CD4-positive, alpha-beta T cell (primary cell): ENCODE results near the gene EEFSEC. TPM values are rescaled to one million over a fixed set of nuclear protein-coding genes. Genes with fewer than 3 reads are reported as not detected.

Experiments
- ATAC-seq: fragments of 200-7000 bp; cut with Tn5 transposase; one replicate; pipeline ENCODE4 v1.10.0; 2022; ENCODE audit warnings: mild to moderate bottlenecking; ENCODE audit not compliant: poor library complexity
- CTCF ChIA-PET: fragments of 350-600 bp; sonication (Branson Sonifier 250); formaldehyde crosslinking; loops from one replicate; lab custom pipeline; 2021; ENCODE audit warnings: antibody characterized with exemption, inconsistent platforms; lab: Charles Lee
- POLR2A ChIA-PET: fragments of 350-600 bp; sonication (Branson Sonifier 250); formaldehyde crosslinking; loops from one replicate; lab custom pipeline; 2021; ENCODE audit warnings: antibody characterized with exemption, inconsistent platforms; lab: Charles Lee
- DNase-seq, 14 experiments: peaks; one replicate each; pipeline ENCODE4 v3.0.0-alpha.2; 2013 to 2020; ENCODE audit warnings: mixed read lengths in 2 of 14
- H3K27ac ChIP-seq, 2 donors: one replicate each; pipeline versions ENCODE4 v1.5.1 to v1.7.0; 2013; ENCODE audit warnings: low read length in 2 of 2, low read depth in 1 of 2, mild to moderate bottlenecking in 1 of 2
- H3K27me3 ChIP-seq, 2 experiments: 1 replicate in 1 of 2; 2 replicates in 1 of 2; pipeline versions ENCODE4 v1.6.1 to v1.7.0; 2013; ENCODE audit warnings: low read length in 2 of 2, control low read depth in 1 of 2, mild to moderate bottlenecking in 1 of 2, moderate library complexity in 1 of 2; ENCODE audit not compliant: insufficient read depth in 2 of 2, control insufficient read depth in 1 of 2
- H3K36me3 ChIP-seq: one replicate; pipeline ENCODE4 v1.6.1; 2013; ENCODE audit warnings: low read length, control low read depth; ENCODE audit not compliant: insufficient read depth
- H3K4me1 ChIP-seq: one replicate; pipeline ENCODE4 v1.6.1; 2013; ENCODE audit warnings: low read length, control low read depth; ENCODE audit not compliant: insufficient read depth
- H3K4me3 ChIP-seq: one replicate; pipeline ENCODE4 v1.5.1; 2013; ENCODE audit warnings: mild to moderate bottlenecking, low read length, moderate library complexity
- H3K9me3 ChIP-seq, 2 experiments: 1 replicate in 1 of 2; 2 replicates in 1 of 2; pipeline versions ENCODE4 v1.6.1 to v1.7.0; 2013; ENCODE audit warnings: low read length in 2 of 2, mild to moderate bottlenecking in 2 of 2, control low read depth in 1 of 2, moderate library complexity in 1 of 2; ENCODE audit not compliant: control insufficient read depth in 1 of 2, insufficient read depth in 1 of 2
- H3K27ac Mint-ChIP-seq: one replicate; pipeline ENCODE4 v1.8.0; 2020; ENCODE audit warnings: mixed read lengths
- H3K27me3 Mint-ChIP-seq: one replicate; pipeline ENCODE4 v1.8.0; 2021; ENCODE audit warnings: mixed read lengths
- H3K36me3 Mint-ChIP-seq: one replicate; pipeline ENCODE4 v1.8.0; 2021; ENCODE audit warnings: low read depth, mixed read lengths
- H3K4me1 Mint-ChIP-seq: one replicate; pipeline ENCODE4 v1.8.0; 2021; ENCODE audit warnings: low read depth, mixed read lengths
- H3K4me3 Mint-ChIP-seq: one replicate; pipeline ENCODE4 v1.8.0; 2020; ENCODE audit warnings: mild to moderate bottlenecking, mixed read lengths
- H3K9me3 Mint-ChIP-seq: one replicate; pipeline ENCODE4 v1.8.0; 2020; ENCODE audit warnings: mixed read lengths
- intact Hi-C, 2 experiments: fragments of 100-400 bp; cut with DNase I in 1 of 2; cut with micrococcal nuclease in 1 of 2; formaldehyde crosslinking; loops; one replicate each; pipeline versions ENCODE4 v1.15.1 to v1.9.0; 2023 to 2025; cut with DNase I, micrococcal nuclease
- total RNA-seq, 174 experiments: library from RNA in 2 of 174; stranded (reverse) in 2 of 174; gene quantifications; one replicate each; pipeline ENCODE4 v1.2.3 and lab custom pipeline; 2021 to 2026
- TF ChIP-seq, protein P1 (sequence below): fragments of 200-600 bp; IDR thresholded peaks from one replicate; pipeline ENCODE4 v1.8.0; 2022; ENCODE audit warnings: antibody characterized with exemption, mild to moderate bottlenecking

Gene EEFSEC
- total RNA-seq, 2 experiments from 2014 or later, result 13.1 to 13.9 TPM

DNA sequence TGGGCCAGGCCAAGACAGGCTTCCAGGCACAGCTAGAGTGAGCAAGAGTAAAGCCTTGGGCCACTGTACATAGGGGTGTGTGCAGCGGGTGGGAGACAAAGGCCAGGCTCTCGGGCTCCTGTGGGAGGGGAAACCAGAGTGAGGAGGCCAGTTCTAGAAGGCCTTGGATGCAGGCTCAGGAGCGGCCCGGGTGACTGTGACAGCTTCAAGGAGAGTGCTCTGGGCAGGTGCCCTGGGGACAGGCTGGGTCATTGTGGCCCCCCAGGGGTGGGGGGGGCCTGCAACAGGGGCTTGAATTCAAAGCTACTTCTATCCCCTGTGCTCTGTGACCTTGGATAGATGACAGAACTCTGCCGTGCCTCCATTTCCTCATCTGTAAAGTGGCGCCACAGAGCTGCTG lies 204.3 kb downstream of the EEFSEC start:
- CTCF ChIA-PET, result no interaction called here
- DNase-seq (no peak), ATAC-seq (no peak)
- no peaks in the 10 kb centered on the region for H3K4me1 ChIP-seq
- no peaks in the 10 kb centered on the region for H3K27me3 ChIP-seq
- Mint-ChIP-seq H3K4me3 (no peak overlapping the region), H3K27ac (no peak overlapping the region), H3K36me3 (peaks cover 23% of the 10 kb centered on the region), H3K9me3 (no peaks in the 10 kb centered on the region), H3K4me1 (no peaks in the 10 kb centered on the region), H3K27me3 (no peaks in the 10 kb centered on the region)
- no peak overlapping the region for H3K27ac ChIP-seq
- no peaks in the 10 kb centered on the region for H3K9me3 ChIP-seq
- intact Hi-C loops, result no loop called here
- H3K4me3 ChIP-seq, result no peak overlapping the region
- POLR2A ChIA-PET, result no interaction called here
- TF ChIP-seq, protein P1, sequence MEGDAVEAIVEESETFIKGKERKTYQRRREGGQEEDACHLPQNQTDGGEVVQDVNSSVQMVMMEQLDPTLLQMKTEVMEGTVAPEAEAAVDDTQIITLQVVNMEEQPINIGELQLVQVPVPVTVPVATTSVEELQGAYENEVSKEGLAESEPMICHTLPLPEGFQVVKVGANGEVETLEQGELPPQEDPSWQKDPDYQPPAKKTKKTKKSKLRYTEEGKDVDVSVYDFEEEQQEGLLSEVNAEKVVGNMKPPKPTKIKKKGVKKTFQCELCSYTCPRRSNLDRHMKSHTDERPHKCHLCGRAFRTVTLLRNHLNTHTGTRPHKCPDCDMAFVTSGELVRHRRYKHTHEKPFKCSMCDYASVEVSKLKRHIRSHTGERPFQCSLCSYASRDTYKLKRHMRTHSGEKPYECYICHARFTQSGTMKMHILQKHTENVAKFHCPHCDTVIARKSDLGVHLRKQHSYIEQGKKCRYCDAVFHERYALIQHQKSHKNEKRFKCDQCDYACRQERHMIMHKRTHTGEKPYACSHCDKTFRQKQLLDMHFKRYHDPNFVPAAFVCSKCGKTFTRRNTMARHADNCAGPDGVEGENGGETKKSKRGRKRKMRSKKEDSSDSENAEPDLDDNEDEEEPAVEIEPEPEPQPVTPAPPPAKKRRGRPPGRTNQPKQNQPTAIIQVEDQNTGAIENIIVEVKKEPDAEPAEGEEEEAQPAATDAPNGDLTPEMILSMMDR, result no peak
- H3K36me3 ChIP-seq, result peaks cover 20% of the 10 kb centered on the region

DNA sequence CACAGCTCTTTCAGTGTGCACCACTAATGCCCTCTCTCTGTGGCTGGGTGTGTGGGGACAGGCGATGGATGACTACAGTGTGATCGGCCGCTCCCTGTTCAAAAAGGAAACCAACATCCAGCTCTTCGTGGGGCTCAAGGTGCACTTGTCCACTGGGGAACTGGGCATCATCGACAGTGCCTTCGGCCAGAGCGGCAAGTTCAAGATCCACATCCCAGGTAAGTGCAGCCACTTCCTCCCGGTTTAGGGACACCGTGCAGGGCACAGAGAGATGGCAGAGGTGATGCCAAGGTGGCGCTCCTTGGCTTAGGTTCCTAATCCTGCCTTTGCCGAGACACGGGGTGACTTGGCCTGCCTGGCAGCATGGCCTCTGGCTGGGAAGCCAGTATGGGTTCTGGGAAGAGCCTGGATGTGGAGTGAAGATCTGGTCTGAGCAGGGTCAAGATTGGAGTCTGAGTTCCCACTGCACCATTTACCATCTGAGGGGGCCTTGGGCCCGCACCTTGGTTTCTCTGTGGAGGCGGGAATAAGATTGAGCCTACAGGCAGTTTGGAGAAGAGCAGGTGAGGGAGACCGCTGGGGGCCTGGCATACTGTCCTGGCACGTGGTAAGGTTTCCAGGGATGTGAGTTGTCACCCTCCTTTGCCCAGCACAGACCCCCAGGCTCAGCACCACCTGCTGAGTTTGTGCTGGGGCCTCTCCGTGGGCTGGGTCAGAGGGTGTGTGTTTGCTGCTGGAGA lies 205.0 kb downstream of the EEFSEC start:
- ATAC-seq, result no peak
- POLR2A ChIA-PET, result no interaction called here

DNA sequence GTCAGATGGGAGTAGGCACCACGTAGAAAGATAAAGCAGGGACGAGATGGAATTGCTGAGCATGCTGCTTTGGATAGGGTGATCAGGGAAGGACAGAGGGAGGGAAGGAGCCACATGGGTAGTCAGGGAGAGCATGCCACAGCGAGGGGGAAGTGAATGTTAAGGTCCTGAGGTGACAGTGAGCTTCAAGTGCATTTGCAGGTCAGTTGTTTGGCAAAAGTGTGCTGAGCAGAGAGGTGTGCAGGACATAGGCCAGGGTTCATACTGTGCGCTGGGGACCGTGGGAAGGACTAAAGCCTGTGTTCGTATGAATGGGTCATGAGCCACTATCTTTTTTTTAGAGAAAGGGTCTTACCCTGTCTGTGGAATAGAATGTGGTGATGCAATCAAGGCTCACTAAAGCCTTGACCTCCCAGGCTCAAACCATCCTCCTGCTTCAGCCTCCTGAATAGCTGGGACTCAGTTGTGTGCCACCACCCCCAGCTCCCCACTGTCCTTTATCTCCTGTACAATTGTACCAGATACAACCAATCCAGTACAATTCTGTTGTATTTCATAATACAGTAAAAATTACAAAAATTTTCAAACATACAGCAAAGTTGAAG lies 205.9 kb downstream of the EEFSEC start:
- Histone ChIP-seq H3K4me3 (no peak overlapping the region), H3K27ac (no peak overlapping the region), H3K27me3 (no peaks in the 10 kb centered on the region), H3K4me1 (no peaks in the 10 kb centered on the region), H3K9me3 (no peaks in the 10 kb centered on the region), H3K36me3 (peaks cover 16% of the 10 kb centered on the region)
- no peaks in the 10 kb centered on the region for H3K27me3 Mint-ChIP-seq
- H3K9me3 Mint-ChIP-seq, result no peaks in the 10 kb centered on the region
- no peak for ATAC-seq
- ChIA-PET POLR2A (no interaction called here), CTCF (no interaction called here)
- peaks cover 30% of the 10 kb centered on the region for H3K36me3 Mint-ChIP-seq
- DNase-seq, result no peak
- H3K4me1 Mint-ChIP-seq, result no peaks in the 10 kb centered on the region
- H3K27ac Mint-ChIP-seq, result no peak overlapping the region
- H3K4me3 Mint-ChIP-seq, result no peak overlapping the region
- intact Hi-C loops, result no loop called here
- TF ChIP-seq, protein P1, result no peak

More for the DNA sequence above, 205.0 kb downstream of the EEFSEC start:
- Histone ChIP-seq H3K4me3 (no peak overlapping the region), H3K4me1 (no peaks in the 10 kb centered on the region), H3K36me3 (peaks cover 20% of the 10 kb centered on the region), H3K27me3 (no peaks in the 10 kb centered on the region), H3K9me3 (no peaks in the 10 kb centered on the region), H3K27ac (no peak overlapping the region)
- TF ChIP-seq, protein P1, result no peak
- peaks cover 31% of the 10 kb centered on the region for H3K36me3 Mint-ChIP-seq
- CTCF ChIA-PET, result no interaction called here
- intact Hi-C loops, result no loop called here
- no peaks in the 10 kb centered on the region for H3K4me1 Mint-ChIP-seq
- no peak overlapping the region for H3K4me3 Mint-ChIP-seq
- no peak overlapping the region for H3K27ac Mint-ChIP-seq
- H3K9me3 Mint-ChIP-seq, result no peaks in the 10 kb centered on the region
- no peaks in the 10 kb centered on the region for H3K27me3 Mint-ChIP-seq
- DNase-seq, result no peak
